ENCODE results near the gene IP6K3. TPM values are rescaled to one million over a fixed set of nuclear protein-coding genes. Genes with fewer than 3 reads are reported as not detected.

Gene IP6K3
- total RNA-seq, 1 donor from 2014 or later = 2.7 TPM

GRCh38 chr6:33761922-33762629 lies 15.4 kb upstream of the IP6K3 start:
- Mint-ChIP-seq H3K4me1 (ENCODE audit: low read depth, unreplicated experiment) (peaks cover 3% of the 10 kb centered on the region), H3K4me3 (ENCODE audit: unreplicated experiment) (no peak overlapping the region), H3K27ac (ENCODE audit: unreplicated experiment) (no peak overlapping the region), H3K9me3 (ENCODE audit: unreplicated experiment) (no peaks in the 10 kb centered on the region), H3K36me3 (ENCODE audit: unreplicated experiment) (no peaks in the 10 kb centered on the region), H3K27me3 (ENCODE audit: unreplicated experiment) (peaks cover 7% of the 10 kb centered on the region)
- DNase-seq = peak; percentile 73
- peak; percentile 26 for TF ChIP-seq CTCF (IDR thresholded peaks at IDR 0.05; ENCODE audit: partially characterized antibody, unreplicated experiment)

GRCh38 chr6:33761581-33761921 lies 14.8 kb upstream of the IP6K3 start:
- Mint-ChIP-seq H3K4me3 (ENCODE audit: unreplicated experiment) (no peak overlapping the region), H3K27ac (ENCODE audit: unreplicated experiment) (no peak overlapping the region), H3K27me3 (ENCODE audit: unreplicated experiment) (peaks cover 7% of the 10 kb centered on the region), H3K36me3 (ENCODE audit: unreplicated experiment) (no peaks in the 10 kb centered on the region), H3K4me1 (ENCODE audit: low read depth, unreplicated experiment) (peaks cover 3% of the 10 kb centered on the region), H3K9me3 (ENCODE audit: unreplicated experiment) (no peaks in the 10 kb centered on the region)
- no peak for TF ChIP-seq CTCF (IDR thresholded peaks at IDR 0.05; ENCODE audit: partially characterized antibody, unreplicated experiment)
- DNase-seq = no peak

GRCh38 chr6:33759887-33760629 lies 13.4 kb upstream of the IP6K3 start:
- Mint-ChIP-seq H3K27me3 (ENCODE audit: unreplicated experiment) (peaks cover 9% of the 10 kb centered on the region), H3K9me3 (ENCODE audit: unreplicated experiment) (no peaks in the 10 kb centered on the region), H3K36me3 (ENCODE audit: unreplicated experiment) (no peaks in the 10 kb centered on the region), H3K27ac (ENCODE audit: unreplicated experiment) (no peak overlapping the region), H3K4me3 (ENCODE audit: unreplicated experiment) (no peak overlapping the region), H3K4me1 (ENCODE audit: low read depth, unreplicated experiment) (peaks cover 6% of the 10 kb centered on the region)
- TF ChIP-seq CTCF (IDR thresholded peaks at IDR 0.05; ENCODE audit: partially characterized antibody, unreplicated experiment) = no peak
- DNase-seq = no peak

- peaks cover 4% of the 10 kb centered on the region for H3K4me1 Mint-ChIP-seq (ENCODE audit: low read depth, unreplicated experiment)
- no peak for DNase-seq
- no peak for TF ChIP-seq CTCF (IDR thresholded peaks at IDR 0.05; ENCODE audit: partially characterized antibody, unreplicated experiment)
- peaks cover 4% of the 10 kb centered on the region for H3K27me3 Mint-ChIP-seq (ENCODE audit: unreplicated experiment)
- no peaks in the 10 kb centered on the region for H3K36me3 Mint-ChIP-seq (ENCODE audit: unreplicated experiment)
- H3K27ac Mint-ChIP-seq (ENCODE audit: unreplicated experiment) = no peak overlapping the region
- H3K4me3 Mint-ChIP-seq (ENCODE audit: unreplicated experiment) = no peak overlapping the region
- peaks cover 2% of the 10 kb centered on the region for H3K9me3 Mint-ChIP-seq (ENCODE audit: unreplicated experiment)
Measured at GRCh38 chr6:33758815-33759216, 12.1 kb upstream of the IP6K3 start.

- no peaks in the 10 kb centered on the region for H3K36me3 Mint-ChIP-seq (ENCODE audit: unreplicated experiment)
- H3K4me1 Mint-ChIP-seq (ENCODE audit: low read depth, unreplicated experiment) = peaks cover 4% of the 10 kb centered on the region
Measured at GRCh38 chr6:33757906-33758305, 11.2 kb upstream of the IP6K3 start.

More at GRCh38 chr6:33757906-33758305, 11.2 kb upstream of the IP6K3 start:
- Mint-ChIP-seq H3K4me3 (ENCODE audit: unreplicated experiment) (no peak overlapping the region), H3K27ac (ENCODE audit: unreplicated experiment) (no peak overlapping the region), H3K27me3 (ENCODE audit: unreplicated experiment) (peaks cover 4% of the 10 kb centered on the region), H3K9me3 (ENCODE audit: unreplicated experiment) (peaks cover 2% of the 10 kb centered on the region)
- DNase-seq = no peak
- TF ChIP-seq CTCF (IDR thresholded peaks at IDR 0.05; ENCODE audit: partially characterized antibody, unreplicated experiment) = no peak
